Measurements from ENCODE around the gene PARP12.

PARP12 gene

DNA sequence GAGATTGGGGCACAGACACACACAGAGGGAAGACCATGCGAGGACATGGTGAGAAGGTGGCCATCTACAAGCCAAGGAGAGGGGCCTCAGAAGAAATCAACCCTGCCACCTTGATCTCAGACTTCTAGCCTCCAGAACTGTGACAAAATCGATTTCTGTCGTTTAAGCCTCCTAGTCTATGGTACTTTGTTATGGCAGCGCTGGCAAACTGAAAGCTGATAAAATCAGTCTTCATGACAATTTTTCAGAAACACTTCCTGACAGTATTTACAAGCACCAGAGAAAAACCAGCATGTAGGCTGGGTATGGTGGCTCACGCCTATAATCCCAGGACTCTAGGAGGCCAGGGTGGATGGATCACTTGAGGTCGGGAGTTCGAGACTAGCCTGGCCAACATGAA is 4.2 kb downstream of the PARP12 start:
- DNase-seq: no peak

DNA sequence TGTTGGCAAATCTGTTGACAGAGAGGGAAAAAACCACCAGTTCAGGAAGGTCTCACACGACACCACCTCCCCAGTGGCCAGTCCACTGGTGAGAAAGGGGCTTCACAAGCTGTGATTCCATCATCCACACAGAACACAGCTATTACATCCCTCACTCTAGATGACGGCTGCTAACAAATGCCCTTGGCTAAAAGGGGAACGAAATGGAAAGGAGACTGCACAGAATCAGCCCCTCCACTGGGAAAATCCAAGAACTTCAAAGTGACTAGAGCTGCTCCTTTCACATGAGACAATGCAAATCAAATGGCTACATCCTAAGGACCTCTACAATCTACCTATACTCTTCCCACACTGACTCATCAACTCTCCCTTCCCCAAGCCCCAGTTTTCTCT is 5.6 kb downstream of the PARP12 start:
- no peak for DNase-seq

- DNase-seq: no peak
Measured at GRCh38 chr7:140056431-140057142, 6.2 kb downstream of the PARP12 start.

DNA sequence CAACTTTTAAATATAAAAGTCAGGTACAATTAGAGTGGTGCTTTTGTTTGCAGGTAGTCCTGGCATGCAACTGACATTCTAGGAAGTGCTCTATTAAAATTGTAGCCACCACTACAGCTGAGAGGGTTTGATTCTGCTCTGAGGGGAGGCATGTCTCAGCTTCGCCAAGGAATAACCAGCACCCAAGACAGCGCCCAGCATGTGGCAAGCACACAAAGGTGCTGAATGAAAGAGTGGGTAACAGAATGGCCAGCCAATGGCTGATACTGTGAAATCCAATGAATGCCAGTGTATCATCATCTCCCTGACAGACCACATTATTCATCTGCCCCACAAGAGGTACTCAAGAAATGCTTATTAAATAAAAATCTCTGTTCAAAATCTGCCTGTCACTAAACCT is 6.9 kb downstream of the PARP12 start:
- DNase-seq: no peak

- no peak for DNase-seq
Measured at GRCh38 chr7:140054751-140055150, 8.0 kb downstream of the PARP12 start.

- no peak for DNase-seq
Measured at GRCh38 chr7:140053812-140054539, 8.8 kb downstream of the PARP12 start.

DNA sequence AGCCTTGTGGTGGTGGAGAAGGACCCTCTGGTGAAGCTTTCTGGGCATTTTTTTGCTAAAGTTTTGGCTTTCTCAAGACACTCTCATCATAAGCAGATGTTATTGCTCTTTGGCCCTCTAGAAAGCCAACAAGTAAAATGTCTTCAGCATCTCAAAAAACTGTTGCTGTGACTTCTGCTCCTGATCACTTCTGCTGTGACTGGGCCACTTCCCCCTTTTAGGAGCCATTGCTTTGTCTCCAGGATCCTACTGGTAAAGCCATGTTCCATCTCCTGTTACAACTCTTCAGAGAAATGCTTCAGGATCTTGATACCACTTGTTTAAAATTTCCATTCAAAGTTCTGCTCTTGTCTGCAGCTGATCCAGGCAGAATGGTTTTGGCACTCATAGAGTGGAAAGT is 10.9 kb downstream of the PARP12 start:
- no peak for DNase-seq

DNA sequence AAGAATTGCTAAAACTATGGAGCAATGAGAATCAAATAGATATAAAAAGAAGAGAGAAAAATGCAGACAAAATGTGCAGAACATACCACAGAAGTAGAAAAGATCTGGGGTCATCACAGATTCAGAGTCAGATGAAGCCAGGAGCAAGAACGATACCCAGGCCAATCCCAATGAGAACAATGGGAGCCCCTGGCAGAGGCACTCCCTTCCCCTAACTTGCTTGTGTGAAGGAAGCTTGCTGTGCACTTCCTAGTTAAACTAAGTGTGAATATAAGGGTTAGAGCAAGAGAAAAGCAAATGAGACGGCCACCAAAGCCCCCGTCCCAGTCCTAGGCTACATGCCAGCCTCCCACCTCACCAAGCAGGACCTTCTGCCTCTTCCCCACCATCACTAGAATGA is 12.7 kb downstream of the PARP12 start:
- DNase-seq: no peak

DNA sequence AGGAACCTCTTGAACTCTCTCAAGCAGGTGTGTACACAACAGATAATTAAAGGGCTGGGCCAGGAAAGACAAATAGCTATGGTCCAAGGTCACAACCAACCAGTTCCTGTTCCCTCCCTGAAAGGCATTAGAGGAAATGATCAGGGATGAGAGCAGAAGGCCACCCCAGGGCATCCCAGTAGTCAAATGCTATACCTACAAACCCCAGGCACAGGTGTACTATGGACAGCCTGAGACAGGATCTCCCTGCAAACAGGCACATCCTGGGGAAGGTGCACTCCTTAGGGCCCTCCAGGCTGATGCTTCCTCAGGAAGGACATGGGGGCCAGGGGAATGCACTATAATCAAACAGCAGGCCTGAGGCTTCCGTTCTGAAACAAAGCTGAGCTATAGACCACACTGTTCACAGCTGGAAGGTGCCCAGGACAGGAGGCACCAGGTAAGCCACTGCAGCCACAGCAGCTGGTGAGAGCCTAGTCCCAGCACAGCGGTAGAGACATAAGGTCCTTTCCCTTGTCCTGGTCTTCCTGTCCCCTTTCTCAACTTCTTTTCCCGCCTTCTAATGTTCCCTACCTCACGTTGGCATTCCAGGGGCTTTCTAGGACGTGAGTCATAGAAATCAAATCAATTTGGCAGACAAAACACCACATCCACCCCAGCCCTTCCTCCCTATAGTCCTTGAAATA is 13.3 kb downstream of the PARP12 start:
- DNase-seq: no peak

GRCh38 chr7:140048989-140049338 is 13.8 kb downstream of the PARP12 start:
- no peak for DNase-seq

DNA sequence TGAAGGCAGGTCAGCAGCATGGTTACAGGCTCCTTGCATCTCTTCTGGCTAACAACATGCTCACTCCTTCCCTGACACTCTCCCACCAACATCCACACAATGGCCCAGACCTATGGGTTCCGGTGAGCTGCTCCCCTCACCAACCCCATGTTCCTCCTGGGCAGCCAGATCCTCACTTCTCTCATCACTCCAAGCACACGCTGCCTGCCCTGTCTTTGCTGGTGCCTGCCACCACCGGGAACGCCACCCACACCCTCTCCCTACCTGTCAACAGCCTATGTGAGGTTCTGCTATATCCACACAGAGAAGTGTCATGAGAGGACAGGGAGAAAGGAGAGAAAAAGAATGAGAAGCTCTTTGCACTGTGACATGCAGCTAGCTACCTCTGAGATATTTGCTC is 14.6 kb downstream of the PARP12 start:
- DNase-seq: no peak

GRCh38 chr7:140047197-140047596 is 15.6 kb downstream of the PARP12 start:
- no peak for DNase-seq

DNA sequence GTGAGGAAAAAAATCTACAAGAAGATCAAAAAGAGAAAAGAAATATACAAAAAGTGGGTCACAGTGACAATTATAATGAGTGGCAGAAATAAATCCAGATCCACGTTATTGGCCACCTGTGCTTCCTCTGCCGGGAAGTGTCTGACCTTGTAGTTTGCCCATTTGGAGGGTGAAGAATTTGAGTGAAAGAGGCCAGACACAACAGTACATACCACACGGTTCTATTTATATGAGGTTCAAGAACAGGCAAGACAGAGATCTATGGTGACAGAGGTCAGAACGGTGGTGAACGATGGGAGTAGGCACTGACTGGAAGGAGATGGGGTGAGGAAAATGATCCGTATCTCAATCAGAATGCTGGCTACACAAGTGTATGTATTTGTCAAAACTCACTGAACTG is 17.1 kb downstream of the PARP12 start:
- no peak for DNase-seq

- no peak for DNase-seq
Measured at GRCh38 chr7:140044251-140044650, 18.5 kb downstream of the PARP12 start.

GRCh38 chr7:140042386-140042670 is 20.4 kb downstream of the PARP12 start:
- DNase-seq: no peak

DNA sequence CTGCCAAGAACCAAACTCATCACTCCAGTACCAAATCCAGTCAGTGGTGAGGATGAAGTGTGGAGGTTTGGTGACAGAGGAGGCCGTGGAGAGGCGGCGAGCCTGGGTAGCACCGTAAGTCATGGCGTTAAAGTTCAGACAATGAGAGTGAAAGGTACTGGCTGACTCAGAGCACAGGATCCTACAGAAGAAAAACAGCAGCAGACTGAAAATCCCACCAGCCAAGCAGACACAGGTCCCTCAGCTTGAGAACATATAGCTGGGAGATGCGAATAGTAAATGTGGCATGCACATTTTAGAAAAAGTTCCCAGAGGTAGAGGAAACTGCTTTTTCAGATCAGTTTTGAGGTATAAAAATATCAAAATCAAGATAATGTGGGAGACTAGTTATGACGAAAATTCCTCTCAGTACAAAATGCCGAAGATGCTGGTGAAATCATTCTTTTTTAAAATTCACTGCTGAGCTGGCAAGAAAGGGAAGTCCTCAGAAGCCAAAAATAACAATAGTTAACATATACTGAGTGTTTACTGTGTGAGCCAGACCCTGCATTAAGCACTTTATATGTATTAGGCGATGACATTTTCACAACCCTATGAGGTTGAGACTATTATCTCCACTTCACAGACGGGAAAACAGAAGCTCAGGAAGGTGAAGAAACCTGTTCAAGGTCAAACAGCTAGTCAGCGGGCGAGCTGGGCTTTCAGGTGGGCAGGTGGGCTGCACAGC is 20.9 kb downstream of the PARP12 start:
- no peak for DNase-seq

DNA sequence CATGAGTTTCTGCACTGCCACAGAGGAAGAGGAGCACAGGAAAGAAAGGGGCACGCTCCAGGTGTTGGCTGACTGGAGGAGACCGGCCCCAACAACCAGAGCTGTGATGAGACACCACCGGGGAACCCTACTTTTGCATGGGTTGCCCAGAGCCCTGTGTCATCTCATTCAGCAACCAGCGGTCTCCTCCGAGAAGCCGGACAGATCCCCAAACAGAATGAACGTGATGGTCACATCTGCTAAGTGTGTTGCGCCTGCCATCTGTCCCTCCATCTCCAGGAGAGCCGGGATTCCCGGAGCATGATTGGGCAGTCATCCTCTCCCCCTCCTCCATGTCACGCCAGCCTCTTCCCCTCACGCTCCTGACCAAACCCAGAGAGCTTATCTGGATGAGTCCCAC is 22.9 kb downstream of the PARP12 start:
- no peak for DNase-seq

GRCh38 chr7:140039066-140039465 is 23.7 kb downstream of the PARP12 start:
- no peak for DNase-seq

DNA sequence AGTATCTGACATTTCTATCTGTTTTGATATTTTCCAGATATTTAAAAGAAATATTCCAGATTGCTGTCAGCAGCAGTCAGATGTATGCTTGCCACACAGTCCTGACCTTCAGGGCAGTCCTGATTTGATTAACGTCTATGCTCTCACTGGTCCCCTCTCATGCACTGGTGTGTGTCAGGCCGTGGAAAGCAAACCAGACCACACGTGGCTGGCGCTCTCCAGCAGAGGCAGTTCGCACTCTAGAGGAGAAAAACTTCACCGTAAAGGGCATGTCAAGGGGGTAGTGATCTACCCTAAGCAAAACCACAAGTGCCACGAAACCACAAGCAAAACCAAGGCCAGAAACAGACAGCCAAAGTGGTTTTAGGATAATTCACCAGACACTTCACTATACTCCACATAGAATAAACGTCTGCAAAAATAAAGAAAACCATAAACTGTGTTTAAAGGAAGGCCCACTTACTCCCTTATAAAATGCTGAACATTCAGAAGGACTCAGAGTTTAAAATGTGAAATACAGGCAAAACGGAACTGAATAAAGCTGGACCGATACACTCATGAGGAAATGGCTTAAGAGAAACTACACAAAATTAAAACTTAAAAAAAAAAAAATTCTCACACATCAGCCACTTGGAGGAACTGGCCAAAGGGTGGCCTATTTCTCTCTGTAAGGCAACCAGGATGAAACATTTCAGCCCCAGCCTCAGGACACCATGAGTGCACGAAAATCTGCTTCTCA is 26.4 kb downstream of the PARP12 start:
- no peak for DNase-seq

DNA sequence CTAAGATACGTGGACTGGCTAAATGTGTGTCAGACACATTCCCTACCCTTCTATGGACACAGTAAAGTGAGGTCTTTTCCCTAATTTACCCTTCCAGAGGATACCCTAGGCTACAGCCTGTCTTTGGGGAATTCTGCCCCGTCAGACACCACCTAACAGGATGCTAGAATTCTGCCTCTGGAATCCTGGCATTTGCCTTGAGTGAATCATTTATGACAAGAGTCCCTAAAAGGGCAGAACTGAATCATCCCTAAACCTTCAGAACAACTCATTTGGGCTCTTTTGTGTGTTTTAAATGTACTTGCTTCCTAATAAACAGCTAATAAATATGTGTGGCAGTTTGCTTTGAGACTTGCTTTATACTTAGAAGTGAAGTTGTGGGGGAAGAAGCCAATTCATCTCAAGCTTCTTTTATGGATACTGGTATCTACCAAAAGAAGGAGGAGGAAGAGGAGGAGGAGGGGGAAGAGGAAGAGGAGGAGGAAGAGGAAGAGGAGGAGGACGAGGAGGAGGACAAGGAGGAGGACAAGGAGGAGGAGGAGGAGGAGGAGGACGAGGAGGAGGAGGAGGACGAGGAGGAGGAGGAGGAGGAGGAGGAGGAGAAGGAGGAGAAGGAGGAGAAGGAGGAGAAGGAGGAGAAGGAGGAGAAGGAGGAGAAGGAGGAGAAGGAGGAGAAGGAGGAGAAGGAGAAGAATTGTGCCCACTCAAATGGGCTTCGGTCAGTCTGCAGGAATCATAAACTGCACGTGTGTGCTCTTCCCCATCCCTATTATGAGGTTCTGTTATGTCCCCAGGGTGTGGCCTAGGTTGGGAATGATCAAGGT is 27.1 kb downstream of the PARP12 start:
- DNase-seq: no peak

- DNase-seq: no peak
Measured at GRCh38 chr7:140034421-140034820, 28.3 kb downstream of the PARP12 start.

DNA sequence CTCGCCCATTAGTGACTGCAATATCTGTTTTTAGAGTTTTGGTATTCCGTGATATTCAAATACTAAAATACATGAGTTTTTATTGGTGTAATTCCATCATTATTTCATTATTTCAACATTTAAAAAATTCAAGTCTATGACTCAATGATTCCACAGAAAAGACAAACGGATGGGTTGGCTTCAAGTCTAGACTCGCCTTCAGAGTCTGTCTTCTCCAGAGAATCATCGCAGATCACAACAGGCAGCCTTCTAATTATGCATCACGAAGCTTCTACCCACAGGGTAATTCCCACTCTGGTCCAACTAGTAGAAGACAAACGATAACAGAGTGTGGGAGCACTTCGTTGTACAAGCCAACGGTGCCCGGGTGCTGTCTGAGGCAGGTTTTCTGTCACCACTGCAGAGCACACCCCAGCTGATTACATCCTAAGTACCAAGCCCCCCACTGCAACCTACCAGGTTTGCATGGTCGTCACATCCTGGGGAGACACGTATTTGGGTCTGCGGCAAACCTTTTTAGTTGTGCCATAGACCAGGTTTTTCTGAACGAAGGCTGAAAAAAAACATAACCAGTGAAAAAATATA is 28.9 kb downstream of the PARP12 start:
- no peak for DNase-seq

Measured in activated CD8-positive, alpha-beta memory T cell treated with anti-CD3 and anti-CD28 coated beads, Interleukin-2, amount 50 U/mL, for 48 hours (primary cell).